HG03196 (cell line): ENCODE measurements around the gene RAB3B.
"Not testable (repeated sequence)": the region's sequence is repeated elsewhere in the genome, so short reads cannot be mapped to it uniquely, and the experiment has no call there.

Experiments used
- ATAC-seq: cut with Tn5 transposase; IDR thresholded peaks from one replicate; pipeline ENCODE4 v1.9.1; 2021; ENCODE audit not compliant: unreplicated experiment

RAB3B gene

GRCh38 chr1:51922040-51922439 lies 68.5 kb downstream of the RAB3B start:
- no peak for ATAC-seq

- ATAC-seq, result no peak
Measured at GRCh38 chr1:51920130-51920529, 70.4 kb downstream of the RAB3B start.

- ATAC-seq, result no peak
Measured at GRCh38 chr1:51919684-51920083, 70.8 kb downstream of the RAB3B start.

GRCh38 chr1:51916587-51917405 lies 73.7 kb downstream of the RAB3B start:
- ATAC-seq, result no peak

- no peak for ATAC-seq
Measured at GRCh38 chr1:51915951-51916350, 74.5 kb downstream of the RAB3B start.

- no peak for ATAC-seq
Measured at GRCh38 chr1:51912881-51913280, 77.6 kb downstream of the RAB3B start.

- ATAC-seq, result no peak
Measured at GRCh38 chr1:51910221-51911000, 80.1 kb downstream of the RAB3B start.

- ATAC-seq, result no peak
Measured at GRCh38 chr1:51908499-51908898, 82.0 kb downstream of the RAB3B start.

- no peak for ATAC-seq
Measured at GRCh38 chr1:51907079-51907702, 83.3 kb downstream of the RAB3B start.

GRCh38 chr1:51906306-51907078 lies 84.0 kb downstream of the RAB3B start:
- no peak for ATAC-seq

GRCh38 chr1:51902456-51902855 lies 88.0 kb downstream of the RAB3B start:
- no peak for ATAC-seq

GRCh38 chr1:51901151-51901550 lies 89.3 kb downstream of the RAB3B start:
- ATAC-seq, result no peak

- ATAC-seq, result no peak
Measured at GRCh38 chr1:51899022-51899421, 91.5 kb downstream of the RAB3B start.

- no peak for ATAC-seq
Measured at GRCh38 chr1:51898090-51898734, 92.3 kb downstream of the RAB3B start.

- ATAC-seq, result no peak
Measured at GRCh38 chr1:51897699-51898031, 92.8 kb downstream of the RAB3B start.

GRCh38 chr1:51894748-51895147 lies 95.8 kb downstream of the RAB3B start:
- ATAC-seq, result not testable (repeated sequence)

- peak; percentile 96 for ATAC-seq
Measured at GRCh38 chr1:51878616-51879336, 111.7 kb downstream of the RAB3B start, which contains the start of gene NRDC. TSS of gene NRDC (minus strand) at chr1:51878727. CDS start at chr1:51878615, 112 bp downstream.

- peak; percentile 11 for ATAC-seq
Measured at GRCh38 chr1:51878308-51878615, 112.2 kb downstream of the RAB3B start.

- peak; percentile 0 for ATAC-seq
Measured at GRCh38 chr1:51877434-51878307, 112.8 kb downstream of the RAB3B start.
